ENCODE measurements around the gene PAQR4. TPM values are rescaled to one million over a fixed set of nuclear protein-coding genes. Genes with fewer than 3 reads are reported as not detected.

PAQR4 gene
- total and polyA plus RNA-seq, 7 experiments from 2014 or later, result 0.40 to 39.4 (median 0.70) TPM; not detected in 1

DNA sequence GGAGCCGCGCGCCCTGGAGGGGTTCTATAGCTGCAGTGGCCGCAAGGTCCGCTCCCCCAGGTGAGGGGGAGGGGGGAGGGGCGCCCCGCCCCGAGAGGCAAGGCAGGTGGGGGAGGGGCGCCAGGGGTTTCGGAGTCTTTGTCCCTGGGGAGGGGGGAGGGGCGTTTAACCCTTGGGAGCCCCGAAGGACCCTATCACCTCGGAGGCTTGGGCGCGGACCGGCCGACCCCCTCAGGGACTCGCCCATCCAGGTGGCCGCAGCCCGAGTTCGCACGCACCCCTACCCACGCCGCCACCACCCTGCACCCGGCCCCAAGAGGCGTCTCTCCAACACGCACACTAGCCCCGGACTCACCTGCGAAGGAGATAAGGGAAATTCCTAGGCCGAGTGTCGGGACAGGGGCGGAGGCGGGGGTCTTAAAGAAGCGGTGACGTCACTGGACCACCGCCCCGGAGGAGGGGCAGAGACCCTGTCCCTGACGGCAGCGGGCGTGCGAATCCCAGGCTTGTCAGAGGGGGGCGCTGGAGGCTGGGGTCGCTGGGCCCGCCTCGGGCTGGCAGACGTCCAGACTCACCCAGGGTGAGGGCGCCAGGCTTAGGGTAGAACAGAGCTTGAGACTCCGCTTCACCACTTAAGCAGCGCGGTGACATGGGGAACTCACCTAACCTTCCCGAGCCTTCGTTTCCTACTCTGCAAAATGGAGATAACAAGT is 48.8 kb downstream of the PAQR4 start, which contains the start of gene CLDN6:
Gene CLDN6, minus strand, starts transcription at position 390 of the 713 bp plus-strand sequence. CDS start 2,162 bp downstream, outside the sequence.
- peaks cover 25 to 35% of the 10 kb centered on the region in 2 donors for H3K4me1 ChIP-seq (ENCODE audit: control insufficient read depth in 2 of 2, insufficient read depth in 2 of 2, low read length in 2 of 2)
- peaks cover 5 to 43% (median 35%) of the 10 kb centered on the region in 7 donors for H3K4me1 Mint-ChIP-seq
- no peak within 1 kb of the TSS for H3K27ac ChIP-seq (ENCODE audit: low read depth, low read length)
- H3K36me3 ChIP-seq (ENCODE audit: control insufficient read depth in 2 of 3, insufficient read depth in 3 of 3, low read length in 3 of 3), result no peaks in the 10 kb centered on the region
- no peaks in the 10 kb centered on the region for H3K36me3 Mint-ChIP-seq
- ATAC-seq, result no peak
- H3K27ac Mint-ChIP-seq, result peak within 1 kb of the TSS in 3 of 9 donors; percentile 13 to 55 (median 52)
- no peaks in the 10 kb centered on the region for H3K9me3 Mint-ChIP-seq
- H3K9me3 ChIP-seq (ENCODE audit: control insufficient read depth in 2 of 3, low read length in 3 of 3), result no peaks in the 10 kb centered on the region
- no peak for DNase-seq
- intact Hi-C loops (cut with micrococcal nuclease), result no loop called here
- no peaks in the 10 kb centered on the region for H3K27me3 ChIP-seq (ENCODE audit: control insufficient read depth in 2 of 2, insufficient read depth in 2 of 2, low read length in 2 of 2)
- H3K4me3 Mint-ChIP-seq, result peak within 1 kb of the TSS in 9 of 10 donors; percentile 16 to 92 (median 32)
- POLR2A ChIA-PET, result no interaction called here
- CTCF ChIA-PET, result interaction anchor here (0.6 to 3.0 kb wide), 2 partner anchors 11 to 242 kb away, joined by 7 to 17 read pairs; no protein-coding TSS in a partner anchor
- H3K27me3 Mint-ChIP-seq, result peaks cover 0 to 29% (median 0%) of the 10 kb centered on the region in 5 donors
- no peak within 1 kb of the TSS for H3K4me3 ChIP-seq (ENCODE audit: low read length)

- Mint-ChIP-seq H3K4me3 (peak overlapping the region; percentile 86 to 93 (median 90)), H3K4me1 (peaks cover 12 to 55% (median 46%) of the 10 kb centered on the region in 7 donors), H3K27ac (peak overlapping the region in 7 of 9 donors; percentile 57 to 92 (median 72)), H3K9me3 (no peaks in the 10 kb centered on the region), H3K27me3 (peaks cover 0 to 22% (median 0%) of the 10 kb centered on the region in 5 donors), H3K36me3 (peaks cover 0 to 3% (median 0%) of the 10 kb centered on the region in 5 donors)
- no peak for DNase-seq
- no peaks in the 10 kb centered on the region for H3K36me3 ChIP-seq (ENCODE audit: control insufficient read depth in 2 of 3, insufficient read depth in 3 of 3, low read length in 3 of 3)
- peak overlapping the region; percentile 58 for H3K4me3 ChIP-seq (ENCODE audit: low read length)
- peaks cover 36 to 43% of the 10 kb centered on the region in 2 donors for H3K4me1 ChIP-seq (ENCODE audit: control insufficient read depth in 2 of 2, insufficient read depth in 2 of 2, low read length in 2 of 2)
- H3K9me3 ChIP-seq (ENCODE audit: control insufficient read depth in 2 of 3, low read length in 3 of 3), result no peaks in the 10 kb centered on the region
- H3K27ac ChIP-seq (ENCODE audit: low read depth, low read length), result no peak overlapping the region
- intact Hi-C loops (cut with micrococcal nuclease), result loop anchor here (1.0 to 10.0 kb wide), 9 partner anchors 9 to 1233 kb away; partner anchors contain the start of genes CEMP1 (in 1 of the 2), CLUAP1 (in 1 of the 2), FLYWCH1 (in 1 of the 2) and PDPK1 (in 1 of the 2)
- ATAC-seq, result no peak
- CTCF ChIA-PET, result interaction anchor here (1.0 to 3.0 kb wide), 5 partner anchors 9 to 72 kb away, joined by 3 to 17 read pairs (median 7); no protein-coding TSS in a partner anchor
- POLR2A ChIA-PET, result interaction anchor here (0.8 to 2.6 kb wide), 8 partner anchors 9 to 115 kb away, joined by 3 to 12 read pairs (median 8); partner anchors contain the start of genes PKMYT1 and ZNF213
- no peaks in the 10 kb centered on the region for H3K27me3 ChIP-seq (ENCODE audit: control insufficient read depth in 2 of 2, insufficient read depth in 2 of 2, low read length in 2 of 2)
Observed at GRCh38 chr16:3019594-3020246, 50.6 kb downstream of the PAQR4 start.

GRCh38 chr16:3020247-3020603 is 51.1 kb downstream of the PAQR4 start, which contains the start of gene TNFRSF12A:
Gene TNFRSF12A, plus strand, starts transcription at chr16:3020368. Its CDS starts 30 bp downstream, at chr16:3020398.
- DNase-seq, result peak in 5 of 9 donors; percentile 26 to 80 (median 45)
- peaks cover 36 to 43% of the 10 kb centered on the region in 2 donors for H3K4me1 ChIP-seq (ENCODE audit: control insufficient read depth in 2 of 2, insufficient read depth in 2 of 2, low read length in 2 of 2)
- ChIA-PET CTCF (interaction anchor here (1.0 to 3.0 kb wide), 5 partner anchors 8 to 71 kb away, joined by 3 to 17 read pairs (median 5); no protein-coding TSS in a partner anchor), POLR2A (interaction anchor here (1.0 to 2.6 kb wide), 8 partner anchors 9 to 114 kb away, joined by 3 to 12 read pairs (median 8); partner anchors contain the start of genes PKMYT1 and ZNF213)
- no peaks in the 10 kb centered on the region for H3K9me3 ChIP-seq (ENCODE audit: control insufficient read depth in 2 of 3, low read length in 3 of 3)
- H3K27me3 ChIP-seq (ENCODE audit: control insufficient read depth in 2 of 2, insufficient read depth in 2 of 2, low read length in 2 of 2), result no peaks in the 10 kb centered on the region
- peak within 1 kb of the TSS; percentile 63 for H3K27ac ChIP-seq (ENCODE audit: low read depth, low read length)
- H3K36me3 ChIP-seq (ENCODE audit: control insufficient read depth in 2 of 3, insufficient read depth in 3 of 3, low read length in 3 of 3), result no peaks in the 10 kb centered on the region
- H3K4me3 ChIP-seq (ENCODE audit: low read length), result peak within 1 kb of the TSS; percentile 58
- H3K36me3 Mint-ChIP-seq, result peaks cover 0 to 3% (median 0%) of the 10 kb centered on the region in 5 donors
- intact Hi-C loops (cut with micrococcal nuclease), result loop anchor here (1.0 to 10.0 kb wide), 9 partner anchors 8 to 1232 kb away; partner anchors contain the start of genes CEMP1 (in 1 of the 2), CLUAP1 (in 1 of the 2), FLYWCH1 (in 1 of the 2) and PDPK1 (in 1 of the 2)
- ATAC-seq, result peak; percentile 33
- peaks cover 12 to 55% (median 46%) of the 10 kb centered on the region in 7 donors for H3K4me1 Mint-ChIP-seq
- peak within 1 kb of the TSS; percentile 72 to 98 (median 88) for H3K27ac Mint-ChIP-seq
- peaks cover 0 to 17% (median 0%) of the 10 kb centered on the region in 5 donors for H3K27me3 Mint-ChIP-seq
- no peaks in the 10 kb centered on the region for H3K9me3 Mint-ChIP-seq
- H3K4me3 Mint-ChIP-seq, result peak within 1 kb of the TSS; percentile 86 to 93 (median 91)

DNA sequence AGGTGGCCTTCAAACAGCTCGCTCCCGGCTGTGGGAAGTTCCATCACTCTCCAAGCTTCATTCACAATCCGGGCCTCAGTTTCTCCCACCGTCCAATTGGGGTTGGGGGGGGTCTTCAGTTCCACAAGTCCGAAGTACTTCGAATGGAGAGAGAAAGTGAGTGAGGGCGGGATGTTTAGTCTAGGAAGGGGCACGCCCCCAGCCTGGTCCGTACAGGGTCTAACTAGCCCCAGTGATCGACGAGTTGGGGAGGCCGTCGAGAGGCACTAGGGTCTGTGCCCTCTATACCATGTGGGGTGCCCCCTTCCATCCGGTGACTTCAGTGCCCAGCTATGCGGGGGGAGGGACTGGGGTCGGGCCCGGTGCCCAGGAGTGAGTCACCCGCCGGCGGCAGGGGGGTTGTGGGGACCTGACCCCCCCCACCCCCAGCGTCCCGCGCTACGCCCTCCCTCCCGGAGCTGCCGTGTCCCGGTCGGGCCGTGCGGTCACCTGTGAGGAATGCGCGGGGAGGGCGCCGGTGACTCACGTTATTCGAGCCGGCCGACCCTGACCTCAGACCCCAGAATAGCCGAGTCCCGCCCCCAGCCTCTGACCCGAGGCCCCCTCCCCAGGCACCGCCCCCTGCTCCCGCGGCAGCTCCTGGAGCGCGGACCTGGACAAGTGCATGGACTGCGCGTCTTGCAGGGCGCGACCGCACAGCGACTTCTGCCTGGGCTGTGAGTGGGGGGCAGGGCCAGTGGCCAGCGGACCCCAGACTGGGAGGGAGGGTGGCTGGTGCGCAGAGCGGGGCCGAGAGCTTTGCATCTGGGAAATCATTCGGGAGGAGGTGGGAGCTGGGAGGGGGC is 51.7 kb downstream of the PAQR4 start:
- Histone ChIP-seq H3K36me3 (ENCODE audit: control insufficient read depth in 2 of 3, insufficient read depth in 3 of 3, low read length in 3 of 3) (peaks cover 0 to 4% (median 0%) of the 10 kb centered on the region in 3 experiments), H3K4me3 (ENCODE audit: low read length) (peak overlapping the region; percentile 58), H3K27ac (ENCODE audit: low read depth, low read length) (peak overlapping the region; percentile 63), H3K9me3 (ENCODE audit: control insufficient read depth in 2 of 3, low read length in 3 of 3) (no peaks in the 10 kb centered on the region), H3K27me3 (ENCODE audit: control insufficient read depth in 2 of 2, insufficient read depth in 2 of 2, low read length in 2 of 2) (no peaks in the 10 kb centered on the region), H3K4me1 (ENCODE audit: control insufficient read depth in 2 of 2, insufficient read depth in 2 of 2, low read length in 2 of 2) (peaks cover 36 to 43% of the 10 kb centered on the region in 2 donors)
- peak overlapping the region; percentile 72 to 98 (median 88) for H3K27ac Mint-ChIP-seq
- intact Hi-C loops (cut with micrococcal nuclease), result loop anchor here (1.0 to 10.0 kb wide), 10 partner anchors 7 to 1231 kb away; partner anchors contain the start of genes CEMP1 (in 1 of the 2), CLUAP1 (in 1 of the 2), FLYWCH1 (in 1 of the 2) and PDPK1 (in 1 of the 2)
- ChIA-PET POLR2A (interaction anchor here (1.0 to 2.6 kb wide), 9 partner anchors 8 to 246 kb away, joined by 3 to 12 read pairs (median 8); partner anchors contain the start of genes PKMYT1 and ZNF213), CTCF (interaction anchor here (1.0 to 3.0 kb wide), 5 partner anchors 8 to 70 kb away, joined by 3 to 17 read pairs (median 5); no protein-coding TSS in a partner anchor)
- DNase-seq, result peak in 2 of 9 donors; percentile 59 to 74
- H3K4me1 Mint-ChIP-seq, result peaks cover 12 to 59% (median 46%) of the 10 kb centered on the region in 7 donors
- no peaks in the 10 kb centered on the region for H3K9me3 Mint-ChIP-seq
- peaks cover 0 to 3% (median 0%) of the 10 kb centered on the region in 5 donors for H3K36me3 Mint-ChIP-seq
- peaks cover 0 to 17% (median 0%) of the 10 kb centered on the region in 5 donors for H3K27me3 Mint-ChIP-seq
- no peak for ATAC-seq
- peak overlapping the region; percentile 84 to 93 (median 90) for H3K4me3 Mint-ChIP-seq

DNA sequence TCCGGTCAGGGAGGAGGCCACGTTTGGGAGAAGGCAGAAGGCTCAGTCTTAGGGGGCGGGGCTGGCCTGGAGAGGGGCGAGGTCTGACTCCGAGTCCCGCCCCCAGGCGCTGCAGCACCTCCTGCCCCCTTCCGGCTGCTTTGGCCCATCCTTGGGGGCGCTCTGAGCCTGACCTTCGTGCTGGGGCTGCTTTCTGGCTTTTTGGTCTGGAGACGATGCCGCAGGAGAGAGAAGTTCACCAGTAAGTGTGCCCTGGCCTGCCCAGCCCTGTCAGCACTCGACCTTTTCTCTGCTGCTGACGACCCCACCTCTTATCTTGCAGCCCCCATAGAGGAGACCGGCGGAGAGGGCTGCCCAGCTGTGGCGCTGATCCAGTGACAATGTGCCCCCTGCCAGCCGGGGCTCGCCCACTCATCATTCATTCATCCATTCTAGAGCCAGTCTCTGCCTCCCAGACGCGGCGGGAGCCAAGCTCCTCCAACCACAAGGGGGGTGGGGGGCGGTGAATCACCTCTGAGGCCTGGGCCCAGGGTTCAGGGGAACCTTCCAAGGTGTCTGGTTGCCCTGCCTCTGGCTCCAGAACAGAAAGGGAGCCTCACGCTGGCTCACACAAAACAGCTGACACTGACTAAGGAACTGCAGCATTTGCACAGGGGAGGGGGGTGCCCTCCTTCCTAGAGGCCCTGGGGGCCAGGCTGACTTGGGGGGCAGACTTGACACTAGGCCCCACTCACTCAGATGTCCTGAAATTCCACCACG is 52.5 kb downstream of the PAQR4 start:
- ChIA-PET CTCF (interaction anchor here (0.7 to 3.3 kb wide), 4 partner anchors 14 to 251 kb away, joined by 3 to 11 read pairs (median 4); partner anchors contain the start of gene ZNF213), POLR2A (interaction anchor here (1.1 to 2.9 kb wide), 8 partner anchors 7 to 245 kb away, joined by 4 to 12 read pairs (median 9); partner anchors contain the start of gene ZNF213)
- Mint-ChIP-seq H3K36me3 (peaks cover 0 to 8% (median 3%) of the 10 kb centered on the region in 5 donors), H3K27me3 (peaks cover 0 to 15% (median 0%) of the 10 kb centered on the region in 5 donors), H3K9me3 (no peaks in the 10 kb centered on the region), H3K27ac (peak overlapping the region; percentile 78 to 98 (median 88)), H3K4me1 (peaks cover 12 to 63% (median 44%) of the 10 kb centered on the region in 7 donors), H3K4me3 (peak overlapping the region; percentile 84 to 93 (median 90))
- Histone ChIP-seq H3K36me3 (ENCODE audit: control insufficient read depth in 2 of 3, insufficient read depth in 3 of 3, low read length in 3 of 3) (peaks cover 0 to 12% (median 0%) of the 10 kb centered on the region in 3 experiments), H3K4me3 (ENCODE audit: low read length) (peak overlapping the region; percentile 58), H3K4me1 (ENCODE audit: control insufficient read depth in 2 of 2, insufficient read depth in 2 of 2, low read length in 2 of 2) (peaks cover 36 to 43% of the 10 kb centered on the region in 2 donors), H3K27me3 (ENCODE audit: control insufficient read depth in 2 of 2, insufficient read depth in 2 of 2, low read length in 2 of 2) (no peaks in the 10 kb centered on the region), H3K9me3 (ENCODE audit: control insufficient read depth in 2 of 3, low read length in 3 of 3) (no peaks in the 10 kb centered on the region), H3K27ac (ENCODE audit: low read depth, low read length) (peak overlapping the region; percentile 63)
- peak; percentile 42 to 79 (median 63) for DNase-seq
- ATAC-seq, result peak; percentile 29
- intact Hi-C loops (cut with micrococcal nuclease), result loop anchor here (1.0 to 10.0 kb wide), 10 partner anchors 17 to 1231 kb away; partner anchors contain the start of genes CEMP1 (in 1 of the 2), CLUAP1 (in 1 of the 2), FLYWCH1 (in 1 of the 2) and FLYWCH2 (in 1 of the 2)
